BLaER1 (cell line): ENCODE results near the gene HOXD13.

Experiments
- H3K27ac ChIP-seq: shearing (Covaris generic); formaldehyde crosslinking; 2 replicates; pipeline ENCODE4 v1.8.1; 2022
- H3K27me3 ChIP-seq: shearing (Covaris generic); formaldehyde crosslinking; 2 replicates; pipeline ENCODE4 v1.8.1; 2022
- H3K36me3 ChIP-seq: shearing (Covaris generic); formaldehyde crosslinking; 2 replicates; pipeline ENCODE4 v1.8.1; 2022
- H3K4me1 ChIP-seq: shearing (Covaris generic); formaldehyde crosslinking; 2 replicates; pipeline ENCODE4 v1.8.1; 2022
- H3K4me2 ChIP-seq: shearing (Covaris generic); formaldehyde crosslinking; 2 replicates; pipeline ENCODE4 v1.8.1; 2022
- H3K4me3 ChIP-seq: shearing (Covaris generic); formaldehyde crosslinking; 2 replicates; pipeline ENCODE4 v1.8.1; 2022
- H3K9ac ChIP-seq: shearing (Covaris generic); formaldehyde crosslinking; 2 replicates; pipeline ENCODE4 v1.8.1; 2022
- H3K9me3 ChIP-seq: shearing (Covaris generic); formaldehyde crosslinking; 2 replicates; pipeline ENCODE4 v1.8.1; 2022
- H4K20me1 ChIP-seq: shearing (Covaris generic); formaldehyde crosslinking; 2 replicates; pipeline ENCODE4 v1.8.1; 2022
- Cebpa-rat ChIP-seq: shearing (Covaris generic); IDR thresholded peaks from 2 replicates; pipeline ENCODE4 v1.8.1; 2022

Gene HOXD13

GRCh38 chr2:176130957-176131847 is 38.7 kb downstream of the HOXD13 start:
- Histone ChIP-seq H3K27ac (no peak overlapping the region), H3K4me2 (no peak overlapping the region), H3K27me3 (peaks cover 100% of the 10 kb centered on the region), H3K9ac (no peak overlapping the region), H3K4me1 (peaks cover 20% of the 10 kb centered on the region), H3K4me3 (no peak overlapping the region), H3K9me3 (peaks cover 25% of the 10 kb centered on the region), H3K36me3 (no peaks in the 10 kb centered on the region), H4K20me1 (peaks cover 71% of the 10 kb centered on the region)
- no peak for TF ChIP-seq Cebpa-rat

GRCh38 chr2:176131848-176132158 is 39.3 kb downstream of the HOXD13 start:
- Histone ChIP-seq H3K4me3 (no peak overlapping the region), H3K27me3 (peaks cover 100% of the 10 kb centered on the region), H3K9ac (no peak overlapping the region), H3K36me3 (no peaks in the 10 kb centered on the region), H4K20me1 (peaks cover 65% of the 10 kb centered on the region), H3K27ac (no peak overlapping the region), H3K9me3 (peaks cover 29% of the 10 kb centered on the region), H3K4me1 (peaks cover 26% of the 10 kb centered on the region), H3K4me2 (no peak overlapping the region)
- no peak for TF ChIP-seq Cebpa-rat

- peaks cover 99% of the 10 kb centered on the region for H3K27me3 ChIP-seq
- peaks cover 31% of the 10 kb centered on the region for H3K9me3 ChIP-seq
- H3K27ac ChIP-seq, result no peak overlapping the region
- TF ChIP-seq Cebpa-rat, result no peak
- no peaks in the 10 kb centered on the region for H3K36me3 ChIP-seq
- H3K4me3 ChIP-seq, result no peak overlapping the region
- H3K9ac ChIP-seq, result no peak overlapping the region
- no peak overlapping the region for H3K4me2 ChIP-seq
- peaks cover 58% of the 10 kb centered on the region for H4K20me1 ChIP-seq
- peaks cover 26% of the 10 kb centered on the region for H3K4me1 ChIP-seq
Observed at GRCh38 chr2:176132205-176133171, 40.0 kb downstream of the HOXD13 start.

DNA sequence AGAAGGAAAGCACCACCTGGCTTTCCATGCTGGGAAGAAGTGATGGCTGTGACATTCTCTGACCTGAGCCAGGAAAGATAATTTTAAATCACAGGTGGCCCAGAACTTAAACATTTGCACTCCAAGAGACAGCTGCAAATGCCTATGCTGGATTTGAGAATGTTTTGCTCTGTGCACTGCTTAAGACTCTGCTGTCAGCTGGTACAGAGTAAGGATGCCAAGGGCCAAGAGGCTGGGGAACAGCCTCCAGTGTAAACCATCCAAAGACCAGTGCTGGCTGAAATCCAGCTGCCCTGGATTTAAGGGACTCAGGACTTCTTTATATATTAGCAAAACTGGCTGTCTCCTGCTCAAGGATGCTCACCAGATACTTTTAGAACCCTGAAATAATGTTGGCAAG is 40.9 kb downstream of the HOXD13 start:
- Histone ChIP-seq H3K27me3 (peaks cover 98% of the 10 kb centered on the region), H3K4me2 (no peak overlapping the region)

GRCh38 chr2:176134035-176134434 is 41.5 kb downstream of the HOXD13 start:
- H3K36me3 ChIP-seq, result no peaks in the 10 kb centered on the region
- no peak overlapping the region for H3K27ac ChIP-seq
- H3K9ac ChIP-seq, result no peak overlapping the region
- no peak overlapping the region for H3K4me2 ChIP-seq
- H3K4me1 ChIP-seq, result peaks cover 16% of the 10 kb centered on the region
- peaks cover 43% of the 10 kb centered on the region for H4K20me1 ChIP-seq
- H3K27me3 ChIP-seq, result peaks cover 98% of the 10 kb centered on the region
- H3K4me3 ChIP-seq, result no peak overlapping the region
- TF ChIP-seq Cebpa-rat, result no peak
- H3K9me3 ChIP-seq, result peaks cover 37% of the 10 kb centered on the region

More for the DNA sequence above, 40.9 kb downstream of the HOXD13 start:
- no peaks in the 10 kb centered on the region for H3K36me3 ChIP-seq
- H3K9ac ChIP-seq, result no peak overlapping the region
- peaks cover 23% of the 10 kb centered on the region for H3K4me1 ChIP-seq
- no peak overlapping the region for H3K27ac ChIP-seq
- H3K4me3 ChIP-seq, result no peak overlapping the region
- H3K9me3 ChIP-seq, result peaks cover 33% of the 10 kb centered on the region
- H4K20me1 ChIP-seq, result peaks cover 49% of the 10 kb centered on the region
- no peak for TF ChIP-seq Cebpa-rat

GRCh38 chr2:176135035-176135440 is 42.5 kb downstream of the HOXD13 start:
- no peak for TF ChIP-seq Cebpa-rat
- H3K27ac ChIP-seq, result no peak overlapping the region
- peaks cover 15% of the 10 kb centered on the region for H3K4me1 ChIP-seq
- H3K9me3 ChIP-seq, result peaks cover 33% of the 10 kb centered on the region
- H3K36me3 ChIP-seq, result no peaks in the 10 kb centered on the region
- H4K20me1 ChIP-seq, result peaks cover 36% of the 10 kb centered on the region; the same call in 1 of the 2 replicates
- H3K9ac ChIP-seq, result no peak overlapping the region
- peaks cover 94% of the 10 kb centered on the region for H3K27me3 ChIP-seq
- no peak overlapping the region for H3K4me3 ChIP-seq
- H3K4me2 ChIP-seq, result no peak overlapping the region

GRCh38 chr2:176136374-176137251 is 44.1 kb downstream of the HOXD13 start:
- H3K4me3 ChIP-seq, result no peak overlapping the region
- peaks cover 15% of the 10 kb centered on the region for H3K4me1 ChIP-seq
- H3K36me3 ChIP-seq, result no peaks in the 10 kb centered on the region
- H3K9me3 ChIP-seq, result peaks cover 28% of the 10 kb centered on the region; the same call in 1 of the 2 replicates
- no peak for TF ChIP-seq Cebpa-rat
- H3K4me2 ChIP-seq, result peak overlapping the region; percentile 48
- peaks cover 89% of the 10 kb centered on the region for H3K27me3 ChIP-seq
- peaks cover 23% of the 10 kb centered on the region; the same call in 1 of the 2 replicates for H4K20me1 ChIP-seq
- H3K9ac ChIP-seq, result no peak overlapping the region
- no peak overlapping the region for H3K27ac ChIP-seq

- TF ChIP-seq Cebpa-rat, result no peak
- H3K36me3 ChIP-seq, result no peaks in the 10 kb centered on the region
- no peak overlapping the region for H3K4me3 ChIP-seq
- H3K27me3 ChIP-seq, result peaks cover 83% of the 10 kb centered on the region
- H3K4me2 ChIP-seq, result no peak overlapping the region
- H3K9me3 ChIP-seq, result peaks cover 28% of the 10 kb centered on the region; the same call in 1 of the 2 replicates
- no peak overlapping the region for H3K9ac ChIP-seq
- H3K4me1 ChIP-seq, result peaks cover 15% of the 10 kb centered on the region
- H3K27ac ChIP-seq, result no peak overlapping the region
- peaks cover 19% of the 10 kb centered on the region; the same call in 1 of the 2 replicates for H4K20me1 ChIP-seq
Observed at GRCh38 chr2:176137252-176137580, 44.7 kb downstream of the HOXD13 start.

- no peak overlapping the region for H3K4me3 ChIP-seq
- H4K20me1 ChIP-seq, result peaks cover 12% of the 10 kb centered on the region; the same call in 1 of the 2 replicates
- H3K4me2 ChIP-seq, result no peak overlapping the region
- no peak overlapping the region for H3K27ac ChIP-seq
- H3K9ac ChIP-seq, result no peak overlapping the region
- no peaks in the 10 kb centered on the region for H3K36me3 ChIP-seq
- H3K4me1 ChIP-seq, result peaks cover 15% of the 10 kb centered on the region
- TF ChIP-seq Cebpa-rat, result no peak
- H3K27me3 ChIP-seq, result peaks cover 76% of the 10 kb centered on the region
- peaks cover 28% of the 10 kb centered on the region; the same call in 1 of the 2 replicates for H3K9me3 ChIP-seq
Observed at GRCh38 chr2:176137906-176138305, 45.4 kb downstream of the HOXD13 start.
